Neural cell (in vitro differentiated cells): ENCODE data around the gene PIGC. TPM values are rescaled to one million over a fixed set of nuclear protein-coding genes. Genes with fewer than 3 reads are reported as not detected.

Experiments
- H2AFZ ChIP-seq: fragments of 200-600, 300-800 bp; sonication (generic), shearing (Covaris generic); 2 replicates; pipeline ENCODE4 v1.6.0; 2014; ENCODE audit warnings: low read depth, mild to moderate bottlenecking, antibody characterized with exemption, low read length, moderate library complexity
- H3F3A ChIP-seq: fragments of 200-600 bp; shearing (Covaris generic); 2 replicates; pipeline ENCODE4 v1.6.1; 2016; ENCODE audit warnings: mild to moderate bottlenecking, moderate library complexity, mixed read lengths, antibody characterized with exemption, low read length; ENCODE audit not compliant: insufficient read depth, poor library complexity, severe bottlenecking
- H3K27ac ChIP-seq: fragments of 200-600, 300-800 bp; sonication (generic), shearing (Covaris generic); 2 replicates; pipeline ENCODE4 v1.5.1; 2014; ENCODE audit warnings: mild to moderate bottlenecking, low read length, moderate library complexity
- H3K27me3 ChIP-seq: fragments of 300-800, 200-600 bp; sonication (generic), shearing (Covaris generic); 2 replicates; pipeline ENCODE4 v1.6.0; 2014; ENCODE audit warnings: mild to moderate bottlenecking, low read depth, low read length, moderate library complexity; ENCODE audit not compliant: insufficient read depth
- H3K36me3 ChIP-seq: fragments of 300-800, 200-600 bp; sonication (generic), shearing (Covaris generic); 2 replicates; pipeline ENCODE4 v1.5.1; 2014; ENCODE audit warnings: mild to moderate bottlenecking, antibody characterized with exemption, low read length, moderate library complexity; ENCODE audit not compliant: insufficient read depth
- H3K4me2 ChIP-seq: fragments of 300-800, 200-600 bp; sonication (generic), shearing (Covaris generic); 2 replicates; pipeline ENCODE4 v1.6.0; 2014; ENCODE audit warnings: mild to moderate bottlenecking, low read length
- H3K4me3 ChIP-seq: fragments of 300-800, 200-600 bp; sonication (generic), shearing (Covaris generic); 2 replicates; pipeline ENCODE4 v1.5.1; 2014; ENCODE audit warnings: mild to moderate bottlenecking, low read length, moderate library complexity
- H3K79me2 ChIP-seq: fragments of 200-600 bp; shearing (Covaris generic); replicated peaks from 2 replicates; pipeline ENCODE4 v1.6.0; 2014; ENCODE audit warnings: mild to moderate bottlenecking, low read length, moderate library complexity; ENCODE audit not compliant: insufficient read depth
- H3K9ac ChIP-seq: fragments of 300-800, 200-600 bp; sonication (generic), shearing (Covaris generic); 2 replicates; pipeline ENCODE4 v1.6.1; 2016; ENCODE audit warnings: mild to moderate bottlenecking, low read length, mixed read lengths
- H3K9me2 ChIP-seq: fragments of 200-600 bp; shearing (Covaris generic); 2 replicates; pipeline ENCODE4 v1.6.1; 2016; ENCODE audit warnings: mild to moderate bottlenecking, low read length, mixed read lengths; ENCODE audit not compliant: insufficient read depth
- H3K9me3 ChIP-seq: fragments of 200-600, 300-800 bp; sonication (generic), shearing (Covaris generic); 2 replicates; pipeline ENCODE4 v1.6.1; 2016; ENCODE audit warnings: mild to moderate bottlenecking, mixed run types, low read length, moderate library complexity, mixed read lengths
- H4K20me1 ChIP-seq: fragments of 200-600 bp; shearing (Covaris generic); 2 replicates; pipeline ENCODE4 v1.6.1; 2016; ENCODE audit warnings: mild to moderate bottlenecking, mixed run types; ENCODE audit not compliant: insufficient read depth
- CTCF ChIP-seq: fragments of 450-650 bp; IDR thresholded peaks from 2 replicates; pipeline ENCODE4 v1.5.1; 2014; ENCODE audit warnings: antibody characterized with exemption, mild to moderate bottlenecking, moderate library complexity; ENCODE audit not compliant: poor library complexity, severe bottlenecking
- EP300 ChIP-seq: fragments of 450-650 bp; conservative IDR thresholded peaks from 2 replicates; pipeline ENCODE4 v1.6.1; 2014; ENCODE audit warnings: antibody characterized with exemption, mild to moderate bottlenecking, moderate library complexity; ENCODE audit not compliant: poor library complexity, severe bottlenecking
- EZH2 ChIP-seq: fragments of 200-600, 300-800 bp; shearing (Covaris generic), sonication (generic); IDR thresholded peaks from 2 replicates; pipeline ENCODE4 v1.6.1; 2014; ENCODE audit warnings: antibody characterized with exemption, low read length, borderline replicate concordance, mild to moderate bottlenecking; ENCODE audit not compliant: insufficient read depth, poor library complexity, severe bottlenecking
- MXI1 ChIP-seq: fragments of 450-650 bp; conservative IDR thresholded peaks from 2 replicates; pipeline ENCODE4 v1.6.1; 2014; ENCODE audit warnings: antibody characterized with exemption, mild to moderate bottlenecking; ENCODE audit not compliant: poor library complexity, severe bottlenecking
- POLR2AphosphoS5 ChIP-seq: IDR thresholded peaks from 2 replicates; pipeline ENCODE4 v1.6.1; 2012
- RAD21 ChIP-seq: fragments of 450-650 bp; conservative IDR thresholded peaks from 2 replicates; pipeline ENCODE4 v1.6.1; 2014; ENCODE audit warnings: antibody characterized with exemption, mild to moderate bottlenecking, moderate library complexity
- SMC3 ChIP-seq: fragments of 450-650 bp; conservative IDR thresholded peaks from 2 replicates; pipeline ENCODE4 v1.6.1; 2014; ENCODE audit warnings: antibody characterized with exemption, mild to moderate bottlenecking, moderate library complexity; ENCODE audit not compliant: poor library complexity
- TAF1 ChIP-seq: IDR thresholded peaks from 2 replicates; pipeline ENCODE4 v1.6.1; 2012; ENCODE audit warnings: low read depth
- polyA plus RNA-seq: library from polyadenylated mRNA; depleted of rRNA; stranded (reverse); fragments of >200 nt; gene quantifications from 2 replicates; pipeline ENCODE4 v1.2.3, GENCODE V29; 2014
- TF ChIP-seq, protein P1 (sequence below): IDR thresholded peaks from 2 replicates; pipeline ENCODE4 v1.6.1; 2012; ENCODE audit warnings: borderline replicate concordance

PIGC gene
- polyA plus RNA-seq, 1 donor from 2014 or later, result 69.3 TPM

- no peaks in the 10 kb centered on the region for H3K27me3 ChIP-seq
- H3K4me3 ChIP-seq, result no peak overlapping the region
- TF ChIP-seq MXI1 (no peak), SMC3 (no peak), EZH2 (no peak), TAF1 (no peak), EP300 (no peak), CTCF (no peak), POLR2AphosphoS5 (no peak), RAD21 (no peak)
- TF ChIP-seq, protein P1, sequence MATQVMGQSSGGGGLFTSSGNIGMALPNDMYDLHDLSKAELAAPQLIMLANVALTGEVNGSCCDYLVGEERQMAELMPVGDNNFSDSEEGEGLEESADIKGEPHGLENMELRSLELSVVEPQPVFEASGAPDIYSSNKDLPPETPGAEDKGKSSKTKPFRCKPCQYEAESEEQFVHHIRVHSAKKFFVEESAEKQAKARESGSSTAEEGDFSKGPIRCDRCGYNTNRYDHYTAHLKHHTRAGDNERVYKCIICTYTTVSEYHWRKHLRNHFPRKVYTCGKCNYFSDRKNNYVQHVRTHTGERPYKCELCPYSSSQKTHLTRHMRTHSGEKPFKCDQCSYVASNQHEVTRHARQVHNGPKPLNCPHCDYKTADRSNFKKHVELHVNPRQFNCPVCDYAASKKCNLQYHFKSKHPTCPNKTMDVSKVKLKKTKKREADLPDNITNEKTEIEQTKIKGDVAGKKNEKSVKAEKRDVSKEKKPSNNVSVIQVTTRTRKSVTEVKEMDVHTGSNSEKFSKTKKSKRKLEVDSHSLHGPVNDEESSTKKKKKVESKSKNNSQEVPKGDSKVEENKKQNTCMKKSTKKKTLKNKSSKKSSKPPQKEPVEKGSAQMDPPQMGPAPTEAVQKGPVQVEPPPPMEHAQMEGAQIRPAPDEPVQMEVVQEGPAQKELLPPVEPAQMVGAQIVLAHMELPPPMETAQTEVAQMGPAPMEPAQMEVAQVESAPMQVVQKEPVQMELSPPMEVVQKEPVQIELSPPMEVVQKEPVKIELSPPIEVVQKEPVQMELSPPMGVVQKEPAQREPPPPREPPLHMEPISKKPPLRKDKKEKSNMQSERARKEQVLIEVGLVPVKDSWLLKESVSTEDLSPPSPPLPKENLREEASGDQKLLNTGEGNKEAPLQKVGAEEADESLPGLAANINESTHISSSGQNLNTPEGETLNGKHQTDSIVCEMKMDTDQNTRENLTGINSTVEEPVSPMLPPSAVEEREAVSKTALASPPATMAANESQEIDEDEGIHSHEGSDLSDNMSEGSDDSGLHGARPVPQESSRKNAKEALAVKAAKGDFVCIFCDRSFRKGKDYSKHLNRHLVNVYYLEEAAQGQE, result no peak
- no peak overlapping the region for H3K27ac ChIP-seq
- H3F3A ChIP-seq, result no peaks in the 10 kb centered on the region
- no peaks in the 10 kb centered on the region for H3K9me3 ChIP-seq
- no peak overlapping the region for H3K9ac ChIP-seq
- no peaks in the 10 kb centered on the region for H4K20me1 ChIP-seq
- H3K9me2 ChIP-seq, result no peaks in the 10 kb centered on the region
- H2AFZ ChIP-seq, result no peak overlapping the region
- H3K36me3 ChIP-seq, result no peaks in the 10 kb centered on the region
- no peak overlapping the region for H3K4me2 ChIP-seq
- H3K79me2 ChIP-seq, result no peaks in the 10 kb centered on the region
Measured at GRCh38 chr1:172487550-172487949, 43.7 kb upstream of the PIGC start.

DNA sequence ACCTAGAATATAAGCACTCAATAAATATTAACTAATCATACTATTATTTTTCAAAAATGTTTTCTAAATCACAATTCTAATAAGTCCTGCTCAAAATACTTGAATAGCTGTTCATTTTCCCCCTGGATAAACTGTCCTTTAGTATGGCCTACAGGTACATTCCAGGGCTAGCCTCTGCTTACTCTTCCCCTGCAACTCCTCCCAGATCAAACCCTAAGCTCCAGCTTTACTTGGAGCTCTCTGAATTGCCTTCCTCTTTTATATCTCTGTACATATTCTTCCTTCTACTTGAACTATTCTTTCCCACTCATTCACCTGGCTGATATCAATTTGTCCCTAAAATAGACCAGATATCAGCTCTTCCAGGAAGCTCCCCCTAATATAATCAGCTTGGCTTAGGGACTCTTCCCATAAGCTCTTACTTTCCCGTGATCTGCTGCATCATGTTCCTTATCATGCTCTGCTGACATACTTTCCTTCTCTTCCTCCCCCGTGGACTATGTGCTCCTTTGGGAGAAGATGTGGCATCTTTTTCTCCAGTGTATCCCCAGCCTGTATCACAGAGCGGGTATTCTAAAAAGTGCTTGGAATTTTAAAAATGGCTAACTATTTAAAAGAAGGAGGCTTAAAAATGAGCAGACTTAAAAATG lies 43.1 kb upstream of the PIGC start:
- TF ChIP-seq SMC3, result no peak
- TF ChIP-seq POLR2AphosphoS5, result no peak
- TF ChIP-seq, protein P1, result no peak
- no peak for TF ChIP-seq CTCF
- TF ChIP-seq TAF1, result no peak
- TF ChIP-seq EP300, result no peak
- TF ChIP-seq EZH2, result no peak
- no peak for TF ChIP-seq RAD21
- no peak for TF ChIP-seq MXI1
- H3K79me2 ChIP-seq, result no peaks in the 10 kb centered on the region
- H3K9me2 ChIP-seq, result no peaks in the 10 kb centered on the region
- H3K9ac ChIP-seq, result no peak overlapping the region
- no peak overlapping the region for H3K4me2 ChIP-seq
- H3K27me3 ChIP-seq, result no peaks in the 10 kb centered on the region
- H4K20me1 ChIP-seq, result no peaks in the 10 kb centered on the region
- no peaks in the 10 kb centered on the region for H3K9me3 ChIP-seq
- H3K36me3 ChIP-seq, result no peaks in the 10 kb centered on the region
- H3F3A ChIP-seq, result no peaks in the 10 kb centered on the region
- H2AFZ ChIP-seq, result no peak overlapping the region
- H3K4me3 ChIP-seq, result no peak overlapping the region
- no peak overlapping the region for H3K27ac ChIP-seq
